CD4-positive, alpha-beta T cell treated with Interleukin-10 for 1 hour (primary cell): Measurements from ENCODE around the gene FOXA1.

Source experiments
- DNase-seq: peaks from one replicate; pipeline ENCODE4 v3.0.0-alpha.2; 2020

Gene FOXA1

GRCh38 chr14:37553935-37554550 lies 41.0 kb downstream of the FOXA1 start:
- no peak for DNase-seq

GRCh38 chr14:37551119-37551518 lies 43.9 kb downstream of the FOXA1 start:
- DNase-seq = no peak

- no peak for DNase-seq
These were observed 44.5 kb downstream of the FOXA1 start for GRCh38 chr14:37550511-37550910.

GRCh38 chr14:37546621-37547447 lies 48.2 kb downstream of the FOXA1 start:
- DNase-seq = no peak

GRCh38 chr14:37545174-37545573 lies 49.9 kb downstream of the FOXA1 start:
- no peak for DNase-seq

- no peak for DNase-seq
These were observed 50.6 kb downstream of the FOXA1 start for GRCh38 chr14:37544407-37544806.

- DNase-seq = no peak
These were observed 55.1 kb downstream of the FOXA1 start for GRCh38 chr14:37539992-37540391.
